HepG2 (cell line): ENCODE data around the gene TBC1D24. TPM values are rescaled to one million over a fixed set of nuclear protein-coding genes. Genes with fewer than 3 reads are reported as not detected.

ENCODE experiments used
- ATAC-seq: fragments of 200-7000 bp; cut with Tn5 transposase; 3 replicates; pipeline ENCODE4 v1.9.1; 2020; ENCODE audit warnings: mild to moderate bottlenecking, moderate library complexity
- BruUV-seq: library from RNA; stranded (reverse); fragments of 400-500 nt; replicated peaks from 2 replicates; lab custom pipeline; 2021; lab: Mats Ljungman, UMichigan
- CTCF ChIA-PET: fragments of 300-600 bp; formaldehyde crosslinking; extraction: SDS; loops from one replicate; lab custom pipeline; 2021; ENCODE audit warnings: low total read pairs, inconsistent platforms, low intra/inter-chr PET ratio; lab: Yijun Ruan, JAX
- POLR2A ChIA-PET: fragments of 350-600 bp; sonication (Branson Sonifier 250); formaldehyde crosslinking; loops from one replicate; lab custom pipeline; 2020; ENCODE audit warnings: antibody characterized with exemption, inconsistent platforms; lab: Yijun Ruan, JAX
- DNase-seq: peaks from one replicate; pipeline ENCODE4 v3.0.0-alpha.2; 2015; ENCODE audit warnings: low spot score
- FAIRE-seq: peaks from 3 replicates; lab custom pipeline; 2011; peaks lifted over from hg19 to GRCh38; lab: Jason Lieb, UNC
- H2AFZ ChIP-seq: one replicate; pipeline ENCODE4 v1.6.1; 2011; ENCODE audit warnings: low read length, inconsistent platforms
- H3K27ac ChIP-seq: fragments of 300-600 bp; 3 replicates; pipeline ENCODE4 v1.8.0; 2011; ENCODE audit warnings: mixed run types, mild to moderate bottlenecking, mixed read lengths, low read length, inconsistent platforms; ENCODE audit not compliant: insufficient read depth; ENCODE audit errors: extremely low read length
- H3K27me3 ChIP-seq, 2 experiments: fragments of 200-600 bp in 1 of 2; 2 replicates in 1 of 2; 3 replicates in 1 of 2; pipeline versions ENCODE4 v1.6.0 to v1.8.0; 2011; ENCODE audit warnings: low read length in 2 of 2, mild to moderate bottlenecking in 2 of 2, moderate library complexity in 2 of 2, inconsistent platforms in 1 of 2; ENCODE audit not compliant: insufficient read depth in 2 of 2, control insufficient read depth in 1 of 2
- H3K36me3 ChIP-seq, 2 experiments: fragments of 200-600 bp in 1 of 2; replicated peaks in 1 of 2; 2 replicates in 1 of 2; 3 replicates in 1 of 2; pipeline versions ENCODE4 v1.5.1 to v1.8.0; 2011; ENCODE audit warnings: low read length in 2 of 2, inconsistent platforms in 1 of 2; ENCODE audit not compliant: insufficient read depth in 2 of 2, control insufficient read depth in 1 of 2
- H3K4me1 ChIP-seq: 2 replicates; pipeline ENCODE4 v1.5.1; 2012; ENCODE audit warnings: low read length, inconsistent platforms; ENCODE audit not compliant: insufficient read depth
- H3K4me2 ChIP-seq: 2 replicates; pipeline ENCODE4 v1.6.0; 2011; ENCODE audit warnings: low read depth, low read length, inconsistent platforms
- H3K4me3 ChIP-seq, 3 experiments: fragments of 200-600 bp in 1 of 3; sonication (generic), shearing (Covaris generic) in 1 of 3; replicated peaks in 1 of 3; 2 replicates each; pipeline ENCODE4 v1.5.1; 2011 to 2016; ENCODE audit warnings: low read length in 3 of 3, inconsistent platforms in 2 of 3, low read depth in 2 of 3, mild to moderate bottlenecking in 2 of 3, control low read depth in 1 of 3, mixed read lengths in 1 of 3; ENCODE audit not compliant: insufficient read depth in 1 of 3
- H3K79me2 ChIP-seq: one replicate; pipeline ENCODE4 v1.6.1; 2011; ENCODE audit warnings: low read length, inconsistent platforms; ENCODE audit not compliant: insufficient read depth
- H3K9ac ChIP-seq: 2 replicates; pipeline ENCODE4 v1.6.0; 2011; ENCODE audit warnings: mild to moderate bottlenecking, low read depth, low read length, inconsistent platforms; ENCODE audit not compliant: insufficient read depth
- H3K9me3 ChIP-seq: 2 replicates; pipeline ENCODE4 v1.5.1; 2012; ENCODE audit warnings: mild to moderate bottlenecking, low read length
- H4K20me1 ChIP-seq: 2 replicates; pipeline ENCODE4 v1.6.0; 2011; ENCODE audit warnings: inconsistent platforms, mild to moderate bottlenecking, low read length, moderate library complexity; ENCODE audit not compliant: insufficient read depth
- AGO2 ChIP-seq: fragments of 200-400 bp; formaldehyde crosslinking; optimal IDR thresholded peaks from 2 replicates; pipeline ENCODE3; 2017; ENCODE audit warnings: mild to moderate bottlenecking, low read depth, low read length, moderate library complexity
- AKAP8 ChIP-seq: sonication (generic); formaldehyde crosslinking; IDR thresholded peaks from 2 replicates; pipeline ENCODE4 v1.5.1; 2020; ENCODE audit warnings: mild to moderate bottlenecking, missing genetic modification reagents
- ATF4 ChIP-seq, 2 experiments: fragments of 450-650 bp in 1 of 2; sonication (generic) in 1 of 2; formaldehyde crosslinking; IDR thresholded peaks; 2 replicates each; pipeline versions ENCODE4 v1.5.0 to v1.8.0; 2020 to 2022; ENCODE audit warnings: mild to moderate bottlenecking in 1 of 2, missing genetic modification reagents in 1 of 2
- CEBPB ChIP-seq: IDR thresholded peaks from 2 replicates; pipeline ENCODE4 v1.6.1; 2011; ENCODE audit warnings: low read depth, low read length, improper control_type of control experiment, borderline replicate concordance
- GABPB1 ChIP-seq: IDR thresholded peaks from 2 replicates; pipeline ENCODE4 v1.6.1; 2016; ENCODE audit warnings: mild to moderate bottlenecking, missing genetic modification reagents, moderate library complexity, missing compliant biosample characterization
- PRPF4 ChIP-seq: fragments of 200-400 bp; formaldehyde crosslinking; IDR thresholded peaks from 2 replicates; pipeline ENCODE4 v1.6.1; 2016; ENCODE audit warnings: low read length, low read depth; ENCODE audit not compliant: poor library complexity, severe bottlenecking
- RBFOX2 ChIP-seq: fragments of 200-400 bp; formaldehyde crosslinking; IDR thresholded peaks from 2 replicates; pipeline ENCODE4 v1.6.1; 2017; ENCODE audit warnings: low read depth, mild to moderate bottlenecking, low read length
- TCF7L2 ChIP-seq: IDR thresholded peaks from 2 replicates; pipeline ENCODE4 v1.6.1; 2011; ENCODE audit warnings: mild to moderate bottlenecking, low read depth, low read length, moderate library complexity
- TSC22D2 ChIP-seq: sonication (generic); formaldehyde crosslinking; IDR thresholded peaks from 2 replicates; pipeline ENCODE4 v1.5.1; 2020; ENCODE audit warnings: missing genetic modification reagents, mild to moderate bottlenecking, borderline replicate concordance
- ZBTB38 ChIP-seq: sonication (generic); formaldehyde crosslinking; IDR thresholded peaks from 2 replicates; pipeline ENCODE4 v1.5.1; 2020; ENCODE audit warnings: mild to moderate bottlenecking, missing genetic modification reagents
- ZFP91 ChIP-seq: sonication (generic); formaldehyde crosslinking; IDR thresholded peaks from 2 replicates; pipeline ENCODE4 v1.9.0; 2022; ENCODE audit warnings: missing genetic modification reagents, mild to moderate bottlenecking, borderline replicate concordance
- ZNF503 ChIP-seq: sonication (generic); formaldehyde crosslinking; IDR thresholded peaks from 2 replicates; pipeline ENCODE4 v1.4.0; 2020; ENCODE audit warnings: missing genetic modification reagents
- ZNF687 ChIP-seq: sonication (generic); formaldehyde crosslinking; IDR thresholded peaks from 2 replicates; pipeline ENCODE4 v1.5.1; 2020; ENCODE audit warnings: mild to moderate bottlenecking, missing genetic modification reagents, moderate library complexity
- WGBS: methylation state at CpG from one replicate; pipeline ENCODE4 v1.1.6; 2017; ENCODE audit warnings: low lambda C conversion rate; 5-methylcytosine and 5-hydroxymethylcytosine counted together
- in situ Hi-C: cut with HindIII; loops from 2 replicates; pipeline ENCODE4 v1.10.0; 2017; ENCODE audit warnings: low pct_unique_long_range_greater_than_20kb; ENCODE audit not compliant: extremely low pct_ligation_motif_present
- intact Hi-C: fragments of 100-400 bp; cut with micrococcal nuclease; formaldehyde crosslinking; loops from one replicate; pipeline ENCODE4 v1.10.0; 2022; ENCODE audit not compliant: unreplicated experiment
- polyA plus RNA-seq, 8 experiments: library from polyadenylated mRNA; depleted of rRNA in 3 of 8; stranded (reverse) in 7 of 8; unstranded in 1 of 8; fragments of >200 nt; fragmentation: Illumina TruSeq in 4 of 8; extraction: Trizol in 4 of 8; gene quantifications; 2 replicates each; pipeline versions ENCODE4 v1.2.1 to v1.2.3, GENCODE V29; 2011 to 2016; ENCODE audit warnings: low read depth in 4 of 8, missing spikeins in 1 of 8, mixed read lengths in 1 of 8; ENCODE audit not compliant: insufficient read depth in 1 of 8
- total RNA-seq, 5 experiments: library from RNA; depleted of rRNA; stranded (reverse); fragments of >200 nt; fragmentation: Illumina TruSeq; extraction: Trizol; gene quantifications; 2 replicates each; pipeline ENCODE4 v1.2.3, GENCODE V29; 2016; ENCODE audit warnings: low read depth in 1 of 5

The TBC1D24 gene
- total and polyA plus RNA-seq, 2 of the 13 experiments (the other 11 are each of a cell fraction or from before 2014, with no cell fraction given), result 7.7 to 13.7 TPM

- POLR2A ChIA-PET, result interaction anchor here (1.8 to 2.2 kb wide), 2 partner anchors 12 to 18 kb away, joined by 10 to 12 read pairs; partner anchors contain the start of genes CEMP1 and PDPK1
- Histone ChIP-seq H3K4me2 (no peak overlapping the region), H3K27ac (no peak overlapping the region), H3K4me3 (no peak overlapping the region), H3K9ac (no peak overlapping the region), H3K27me3 (no peaks in the 10 kb centered on the region; a peak in 1 of 5 replicates), H4K20me1 (peaks cover 52% of the 10 kb centered on the region), H2AFZ (no peak overlapping the region), H3K9me3 (no peaks in the 10 kb centered on the region), H3K4me1 (peaks cover 79% of the 10 kb centered on the region), H3K36me3 (peaks cover 4 to 21% of the 10 kb centered on the region in 2 experiments; a peak in 4 of 5 replicates), H3K79me2 (peaks cover 71% of the 10 kb centered on the region)
- CTCF ChIA-PET, result no interaction called here
- 95% methylated on average over 17 of the region's 39 CpGs for WGBS
- intact Hi-C loops (no loop called here), in situ Hi-C loops (no loop called here)
- BruUV-seq, result no TSS peak
- FAIRE-seq (no peak), ATAC-seq (no peak), DNase-seq (no peak)
- TF ChIP-seq CEBPB (no peak), ZBTB38 (CRISPR knock-in tag) (0 out of 2 replicates have a peak, but pooled peaks have one; percentile 36), AKAP8 (CRISPR knock-in tag) (0 out of 2 replicates have a peak, but pooled peaks have one; percentile 18), PRPF4 (peak; percentile 22), ATF4 (CRISPR knock-in tag; IDR thresholded peaks at IDR 0.05) (no peak), GABPB1 (CRISPR knock-in tag) (0 out of 2 replicates have a peak, but pooled peaks have one; percentile 21), TSC22D2 (CRISPR knock-in tag) (no peak), AGO2 (peak; percentile 39), TCF7L2 (no peak), ZNF503 (CRISPR knock-in tag) (no peak), ZNF687 (CRISPR knock-in tag) (peak; percentile 45; the same call in 1 of the 2 replicates), ZFP91 (CRISPR knock-in tag) (peak; percentile 30; the same call in 1 of the 2 replicates), RBFOX2 (peak; percentile 62)
These were observed 44.1 kb downstream of the TBC1D24 start for GRCh38 chr16:2518823-2519710.
